ENCODE results near the gene RBP5. TPM values are rescaled to one million over a fixed set of nuclear protein-coding genes. Genes with fewer than 3 reads are reported as not detected.
A peak's percentile ranks its signal among the peaks of the same experiment; 100 is the strongest.

RBP5 gene
- total RNA-seq, 1 experiment from 2014 or later, result not detected

- H3K36me3 ChIP-seq, result no peaks in the 10 kb centered on the region
- H3K9me3 ChIP-seq, result no peaks in the 10 kb centered on the region
- DNase-seq, result no peak
- H3K27me3 ChIP-seq, result no peaks in the 10 kb centered on the region
- no peak overlapping the region for H3K4me3 ChIP-seq
Measured at GRCh38 chr12:7099290-7099996, 29.2 kb downstream of the RBP5 start.

GRCh38 chr12:7096979-7097378 is 31.7 kb downstream of the RBP5 start:
- DNase-seq, result no peak
- Histone ChIP-seq H3K36me3 (no peaks in the 10 kb centered on the region), H3K9me3 (no peaks in the 10 kb centered on the region), H3K27me3 (no peaks in the 10 kb centered on the region), H3K4me3 (no peak overlapping the region)

GRCh38 chr12:7096006-7096932 is 32.4 kb downstream of the RBP5 start:
- no peaks in the 10 kb centered on the region for H3K36me3 ChIP-seq
- H3K9me3 ChIP-seq, result no peaks in the 10 kb centered on the region
- H3K27me3 ChIP-seq, result no peaks in the 10 kb centered on the region
- no peak overlapping the region for H3K4me3 ChIP-seq
- no peak for DNase-seq

- DNase-seq, result no peak
- no peaks in the 10 kb centered on the region for H3K27me3 ChIP-seq
- H3K36me3 ChIP-seq, result no peaks in the 10 kb centered on the region
- H3K9me3 ChIP-seq, result no peaks in the 10 kb centered on the region
- no peak overlapping the region for H3K4me3 ChIP-seq
Measured at GRCh38 chr12:7093892-7094291, 34.8 kb downstream of the RBP5 start.

GRCh38 chr12:7093486-7093885 is 35.2 kb downstream of the RBP5 start:
- no peaks in the 10 kb centered on the region for H3K36me3 ChIP-seq
- no peak for DNase-seq
- no peaks in the 10 kb centered on the region for H3K27me3 ChIP-seq
- no peak overlapping the region for H3K4me3 ChIP-seq
- no peaks in the 10 kb centered on the region for H3K9me3 ChIP-seq

GRCh38 chr12:7092986-7093460 is 35.7 kb downstream of the RBP5 start:
- Histone ChIP-seq H3K36me3 (no peaks in the 10 kb centered on the region), H3K27me3 (no peaks in the 10 kb centered on the region), H3K9me3 (no peaks in the 10 kb centered on the region), H3K4me3 (no peak overlapping the region)
- DNase-seq, result no peak

- H3K4me3 ChIP-seq, result peak within 1 kb of the TSS; percentile 45
- H3K36me3 ChIP-seq, result no peaks in the 10 kb centered on the region
- no peaks in the 10 kb centered on the region for H3K27me3 ChIP-seq
- no peaks in the 10 kb centered on the region for H3K9me3 ChIP-seq
- DNase-seq, result peak; percentile 76
Measured at GRCh38 chr12:7092229-7092985, 36.3 kb downstream of the RBP5 start, which contains the start of gene C1R. Gene C1R, minus strand, starts transcription at chr12:7092445. Its CDS starts 57 bp downstream, at chr12:7092388.

GRCh38 chr12:7091660-7092228 is 36.9 kb downstream of the RBP5 start:
- H3K36me3 ChIP-seq, result no peaks in the 10 kb centered on the region
- no peaks in the 10 kb centered on the region for H3K27me3 ChIP-seq
- no peaks in the 10 kb centered on the region for H3K9me3 ChIP-seq
- DNase-seq, result no peak
- peak overlapping the region; percentile 45 for H3K4me3 ChIP-seq

- no peaks in the 10 kb centered on the region for H3K36me3 ChIP-seq
- no peaks in the 10 kb centered on the region for H3K9me3 ChIP-seq
- DNase-seq, result no peak
- no peaks in the 10 kb centered on the region for H3K27me3 ChIP-seq
- H3K4me3 ChIP-seq, result no peak overlapping the region
Measured at GRCh38 chr12:7091171-7091570, 37.5 kb downstream of the RBP5 start.

GRCh38 chr12:7090222-7090998 is 38.3 kb downstream of the RBP5 start:
- H3K36me3 ChIP-seq, result peaks cover under 1% of the 10 kb centered on the region; the same call in 1 of the 2 replicates
- H3K4me3 ChIP-seq, result no peak overlapping the region
- H3K27me3 ChIP-seq, result no peaks in the 10 kb centered on the region
- H3K9me3 ChIP-seq, result no peaks in the 10 kb centered on the region
- no peak for DNase-seq

GRCh38 chr12:7089196-7089871 is 39.4 kb downstream of the RBP5 start:
- no peaks in the 10 kb centered on the region for H3K9me3 ChIP-seq
- H3K4me3 ChIP-seq, result no peak overlapping the region
- H3K27me3 ChIP-seq, result no peaks in the 10 kb centered on the region
- no peak for DNase-seq
- peaks cover 4% of the 10 kb centered on the region for H3K36me3 ChIP-seq

- DNase-seq, result no peak
- Histone ChIP-seq H3K4me3 (no peak overlapping the region), H3K36me3 (peaks cover 15% of the 10 kb centered on the region), H3K27me3 (no peaks in the 10 kb centered on the region), H3K9me3 (no peaks in the 10 kb centered on the region)
Measured at GRCh38 chr12:7083125-7083524, 45.6 kb downstream of the RBP5 start.

- H3K36me3 ChIP-seq, result peaks cover 15% of the 10 kb centered on the region
- no peak overlapping the region for H3K4me3 ChIP-seq
- no peak for DNase-seq
- no peaks in the 10 kb centered on the region for H3K27me3 ChIP-seq
- no peaks in the 10 kb centered on the region for H3K9me3 ChIP-seq
Measured at GRCh38 chr12:7081037-7081436, 47.7 kb downstream of the RBP5 start.

GRCh38 chr12:7079826-7080125 is 48.9 kb downstream of the RBP5 start:
- H3K9me3 ChIP-seq, result no peaks in the 10 kb centered on the region
- no peak overlapping the region for H3K4me3 ChIP-seq
- peak; percentile 40 for DNase-seq
- H3K36me3 ChIP-seq, result peaks cover 11% of the 10 kb centered on the region
- no peaks in the 10 kb centered on the region for H3K27me3 ChIP-seq

GRCh38 chr12:7078163-7078562 is 50.5 kb downstream of the RBP5 start:
- Histone ChIP-seq H3K36me3 (peaks cover 9% of the 10 kb centered on the region), H3K4me3 (no peak overlapping the region), H3K9me3 (no peaks in the 10 kb centered on the region), H3K27me3 (no peaks in the 10 kb centered on the region)
- DNase-seq, result no peak

All from MG63 (cell line).